NCI-H1436 treated with DMSO at 0.1 percent for 48 hours (cell line): ENCODE results near the gene CHRD.

Experiments used
- DNase-seq: peaks from one replicate; lab custom pipeline; 2025; lab: John Stamatoyannopoulos, UW

CHRD gene

GRCh38 chr3:184382326-184383032 is 2.6 kb downstream of the CHRD start:
- no peak for DNase-seq

- DNase-seq: no peak
Measured at GRCh38 chr3:184383033-184383740, 3.3 kb downstream of the CHRD start.

GRCh38 chr3:184384342-184384741 is 4.5 kb downstream of the CHRD start:
- no peak for DNase-seq

- no peak for DNase-seq
Measured at GRCh38 chr3:184384856-184385422, 5.1 kb downstream of the CHRD start.

GRCh38 chr3:184386047-184386806 is 6.4 kb downstream of the CHRD start:
- DNase-seq: no peak

GRCh38 chr3:184387174-184387714 is 7.4 kb downstream of the CHRD start:
- DNase-seq: no peak

GRCh38 chr3:184388164-184388935 is 8.5 kb downstream of the CHRD start:
- DNase-seq: no peak

- no peak for DNase-seq
Measured at GRCh38 chr3:184388936-184389230, 9.0 kb downstream of the CHRD start.

GRCh38 chr3:184389384-184389783 is 9.5 kb downstream of the CHRD start:
- DNase-seq: no peak

- DNase-seq: no peak
Measured at GRCh38 chr3:184389935-184390528, 10.2 kb downstream of the CHRD start.

GRCh38 chr3:184391266-184391665 is 11.4 kb downstream of the CHRD start:
- DNase-seq: no peak

- DNase-seq: no peak
Measured at GRCh38 chr3:184395320-184395660, 15.4 kb downstream of the CHRD start.

- DNase-seq: no peak
Measured at GRCh38 chr3:184399410-184399809, 19.6 kb downstream of the CHRD start.

GRCh38 chr3:184405075-184406030 is 25.5 kb downstream of the CHRD start:
- no peak for DNase-seq

GRCh38 chr3:184409331-184409926 is 29.6 kb downstream of the CHRD start:
- DNase-seq: no peak

GRCh38 chr3:184409946-184410500 is 30.2 kb downstream of the CHRD start:
- no peak for DNase-seq

GRCh38 chr3:184414418-184415202 is 34.8 kb downstream of the CHRD start:
- no peak for DNase-seq

- DNase-seq: no peak
Measured at GRCh38 chr3:184415203-184415490, 35.3 kb downstream of the CHRD start.
